Lung (tissue), 12 donors: ENCODE data around the gene DNAJB13. TPM values are rescaled to one million over a fixed set of nuclear protein-coding genes. Genes with fewer than 3 reads are reported as not detected.

Source experiments
- ATAC-seq: fragments of 200-7000 bp; cut with Tn5 transposase; one replicate; pipeline ENCODE4 v1.9.1; 2020; ENCODE audit warnings: moderate number of reproducible peaks; ENCODE audit not compliant: insufficient read depth, low FRiP score
- DNase-seq, 3 donors: peaks; one replicate each; pipeline ENCODE4 v3.0.0-alpha.2; 2013 to 2017
- H3K27ac ChIP-seq, 2 donors: one replicate each; pipeline ENCODE4 v1.5.1; 2013; ENCODE audit warnings: mild to moderate bottlenecking in 2 of 2, moderate library complexity in 2 of 2, control low read depth in 1 of 2, inconsistent platforms in 1 of 2, low read depth in 1 of 2, low read length in 1 of 2
- H3K27me3 ChIP-seq, 3 donors: one replicate each; pipeline ENCODE4 v1.5.1; 2013; ENCODE audit warnings: low read length in 2 of 3; ENCODE audit not compliant: control insufficient read depth in 3 of 3, insufficient read depth in 3 of 3
- H3K36me3 ChIP-seq, 4 donors: one replicate each; pipeline ENCODE4 v1.5.1; 2013; ENCODE audit warnings: low read length in 4 of 4, mild to moderate bottlenecking in 1 of 4, moderate library complexity in 1 of 4; ENCODE audit not compliant: control insufficient read depth in 4 of 4, insufficient read depth in 4 of 4
- H3K4me1 ChIP-seq, 5 donors: one replicate each; pipeline ENCODE4 v1.5.1; 2013; ENCODE audit warnings: low read length in 5 of 5, mild to moderate bottlenecking in 2 of 5, moderate library complexity in 1 of 5; ENCODE audit not compliant: control insufficient read depth in 5 of 5, insufficient read depth in 5 of 5
- H3K4me3 ChIP-seq: one replicate; pipeline ENCODE4 v1.5.1; 2013; ENCODE audit warnings: mild to moderate bottlenecking, control low read depth, moderate library complexity
- H3K9ac ChIP-seq, 2 donors: one replicate each; pipeline ENCODE4 v1.5.1; 2013; ENCODE audit warnings: low read length in 2 of 2, control low read depth in 1 of 2; ENCODE audit not compliant: insufficient read depth in 1 of 2
- H3K9me3 ChIP-seq, 4 donors: one replicate each; pipeline ENCODE4 v1.5.1; 2013; ENCODE audit warnings: low read length in 3 of 4, mild to moderate bottlenecking in 1 of 4, moderate library complexity in 1 of 4; ENCODE audit not compliant: control insufficient read depth in 4 of 4, insufficient read depth in 3 of 4
- CTCF ChIP-seq: IDR thresholded peaks from 2 replicates; pipeline ENCODE4 v1.5.1; 2012; ENCODE audit warnings: mild to moderate bottlenecking; ENCODE audit errors: control extremely low read depth, extremely low read depth
- WGBS, 2 donors: extraction: QIAGEN DNeasy Blood & Tissue Kit; methylation state at CpG; one replicate each; pipeline ENCODE4 v1.1.7; 2013; 5-methylcytosine and 5-hydroxymethylcytosine counted together
- polyA plus RNA-seq, 2 donors: library from polyadenylated mRNA; stranded (reverse); fragments of 200-250 nt; gene quantifications; one replicate each; pipeline ENCODE4 v1.2.1, GENCODE V29; 2013
- total RNA-seq, 2 donors: library from RNA; depleted of rRNA in 1 of 2; stranded (reverse); fragments of >200 nt in 1 of 2; gene quantifications; one replicate each; pipeline ENCODE4 v1.2.1, GENCODE V29; 2014 to 2021
- donor health status: control.
- donor health status: control.
- donor health status: Bipolar disorder and iron deficiency.
- donor health status: healthy.
- donor health status: DM: yes; HTN: yes; CAD: no.

The DNAJB13 gene
- total and polyA plus RNA-seq, 4 donors = 5.4 to 11.9 (median 6.4) TPM

- no peak for ATAC-seq
- Histone ChIP-seq H3K27ac (no peak overlapping the region), H3K4me3 (no peak overlapping the region), H3K9me3 (no peaks in the 10 kb centered on the region), H3K4me1 (peaks cover 0 to 15% (median 10%) of the 10 kb centered on the region in 5 donors), H3K9ac (no peak overlapping the region), H3K36me3 (peaks cover 0 to 24% (median 0%) of the 10 kb centered on the region in 4 donors), H3K27me3 (no peaks in the 10 kb centered on the region)
- no peak for TF ChIP-seq CTCF
- 97 to 98% methylated on average over 18 of the region's 18 CpGs for WGBS, 2 donors
- DNase-seq = no peak
Measured at GRCh38 chr11:73977856-73978519, 27.2 kb downstream of the DNAJB13 start.

GRCh38 chr11:73978576-73979086, 27.8 kb downstream of the DNAJB13 start:
- TF ChIP-seq CTCF = no peak
- Histone ChIP-seq H3K9ac (no peak overlapping the region), H3K9me3 (no peaks in the 10 kb centered on the region), H3K36me3 (peaks cover 0 to 24% (median 0%) of the 10 kb centered on the region in 4 donors), H3K27me3 (no peaks in the 10 kb centered on the region), H3K4me1 (peaks cover 0 to 18% (median 10%) of the 10 kb centered on the region in 5 donors), H3K4me3 (no peak overlapping the region), H3K27ac (no peak overlapping the region)
- no peak for ATAC-seq
- no peak for DNase-seq
- 77 to 90% methylated on average over 3 of the region's 3 CpGs for WGBS, 2 donors

- no peaks in the 10 kb centered on the region for H3K9me3 ChIP-seq
- H3K27me3 ChIP-seq = no peaks in the 10 kb centered on the region
- H3K27ac ChIP-seq = peak overlapping the region in 1 of 2 donors; percentile 68
- no peak for ATAC-seq
- H3K9ac ChIP-seq = no peak overlapping the region
- no peak overlapping the region for H3K4me3 ChIP-seq
- peak; percentile 34 to 43 (median 41) for DNase-seq
- WGBS, 2 donors = 39 to 54% methylated on average over 6 of the region's 6 CpGs
- H3K36me3 ChIP-seq = peaks cover 0 to 19% (median 0%) of the 10 kb centered on the region in 4 donors
- TF ChIP-seq CTCF = no peak
- H3K4me1 ChIP-seq = peaks cover 0 to 24% (median 7%) of the 10 kb centered on the region in 5 donors
Measured at GRCh38 chr11:73980001-73980961, 29.5 kb downstream of the DNAJB13 start.
